Measurements from ENCODE around the gene TOMT.
A peak's percentile ranks its signal among the peaks of the same experiment; 100 is the strongest.

TOMT gene

GRCh38 chr11:72105888-72106287 lies at the start of gene TOMT:
Gene TOMT (plus strand): TSS chr11:72105924. CDS start chr11:72105952, 28 bp downstream.
- peaks cover 17% of the 10 kb centered on the region for H3K36me3 ChIP-seq (replicated peaks)
- no peak within 1 kb of the TSS for H3K4me3 ChIP-seq
- no peaks in the 10 kb centered on the region for H3K27me3 ChIP-seq (ENCODE audit: low read depth)
- no peak for DNase-seq (ENCODE audit: low spot score in 2 of 2)
- no peaks in the 10 kb centered on the region for H3K9me3 ChIP-seq
- in situ Hi-C loops (cut with MboI; ENCODE audit: low sequenced_read_pairs) = no loop called here
- peaks cover 10% of the 10 kb centered on the region for H3K4me1 ChIP-seq

GRCh38 chr11:72058416-72059034 lies 47.2 kb upstream of the TOMT start:
- H3K27me3 ChIP-seq (ENCODE audit: low read depth) = no peaks in the 10 kb centered on the region
- H3K9me3 ChIP-seq = no peaks in the 10 kb centered on the region
- peaks cover 8% of the 10 kb centered on the region; the same call in 1 of the 2 replicates for H3K36me3 ChIP-seq (replicated peaks)
- DNase-seq (ENCODE audit: low spot score in 2 of 2) = no peak
- 0 out of 2 replicates have a peak, but pooled peaks cover 4% of the 10 kb centered on the region for H3K4me1 ChIP-seq
- H3K4me3 ChIP-seq = no peak overlapping the region
- in situ Hi-C loops (cut with MboI; ENCODE audit: low sequenced_read_pairs) = no loop called here

GRCh38 chr11:72061739-72062396 lies 43.9 kb upstream of the TOMT start:
- Histone ChIP-seq H3K4me1 (no peaks in the 10 kb centered on the region), H3K36me3 (replicated peaks) (peaks cover 23% of the 10 kb centered on the region), H3K27me3 (ENCODE audit: low read depth) (no peaks in the 10 kb centered on the region), H3K4me3 (no peak overlapping the region), H3K9me3 (no peaks in the 10 kb centered on the region)
- in situ Hi-C loops (cut with MboI; ENCODE audit: low sequenced_read_pairs) = no loop called here
- no peak for DNase-seq (ENCODE audit: low spot score in 2 of 2)

- in situ Hi-C loops (cut with MboI; ENCODE audit: low sequenced_read_pairs) = no loop called here
- no peak overlapping the region for H3K4me3 ChIP-seq
- H3K27me3 ChIP-seq (ENCODE audit: low read depth) = no peaks in the 10 kb centered on the region
- DNase-seq (ENCODE audit: low spot score in 2 of 2) = no peak
- H3K9me3 ChIP-seq = no peaks in the 10 kb centered on the region
- H3K4me1 ChIP-seq = no peaks in the 10 kb centered on the region
- peaks cover 43% of the 10 kb centered on the region for H3K36me3 ChIP-seq (replicated peaks)
These were observed 38.9 kb upstream of the TOMT start for GRCh38 chr11:72066855-72067254.

GRCh38 chr11:72067266-72067665 lies 38.5 kb upstream of the TOMT start:
- Histone ChIP-seq H3K27me3 (ENCODE audit: low read depth) (no peaks in the 10 kb centered on the region), H3K9me3 (no peaks in the 10 kb centered on the region), H3K4me3 (no peak overlapping the region), H3K4me1 (no peaks in the 10 kb centered on the region), H3K36me3 (replicated peaks) (peaks cover 43% of the 10 kb centered on the region)
- in situ Hi-C loops (cut with MboI; ENCODE audit: low sequenced_read_pairs) = no loop called here
- no peak for DNase-seq (ENCODE audit: low spot score in 2 of 2)

GRCh38 chr11:72067676-72068075 lies 38.0 kb upstream of the TOMT start:
- Histone ChIP-seq H3K4me1 (no peaks in the 10 kb centered on the region), H3K36me3 (replicated peaks) (peaks cover 41% of the 10 kb centered on the region)
- in situ Hi-C loops (cut with MboI; ENCODE audit: low sequenced_read_pairs) = no loop called here

GRCh38 chr11:72069200-72069599 lies 36.5 kb upstream of the TOMT start:
- DNase-seq (ENCODE audit: low spot score in 2 of 2) = no peak
- Histone ChIP-seq H3K36me3 (replicated peaks) (peaks cover 38% of the 10 kb centered on the region), H3K9me3 (no peaks in the 10 kb centered on the region), H3K4me1 (no peaks in the 10 kb centered on the region), H3K27me3 (ENCODE audit: low read depth) (no peaks in the 10 kb centered on the region), H3K4me3 (no peak overlapping the region)
- in situ Hi-C loops (cut with MboI; ENCODE audit: low sequenced_read_pairs) = no loop called here

More at GRCh38 chr11:72067676-72068075, 38.0 kb upstream of the TOMT start:
- Histone ChIP-seq H3K9me3 (no peaks in the 10 kb centered on the region), H3K27me3 (ENCODE audit: low read depth) (no peaks in the 10 kb centered on the region), H3K4me3 (no peak overlapping the region)
- no peak for DNase-seq (ENCODE audit: low spot score in 2 of 2)

GRCh38 chr11:72069787-72070251 lies 35.9 kb upstream of the TOMT start:
- in situ Hi-C loops (cut with MboI; ENCODE audit: low sequenced_read_pairs) = no loop called here
- DNase-seq (ENCODE audit: low spot score in 2 of 2) = no peak

GRCh38 chr11:72070491-72070890 lies 35.2 kb upstream of the TOMT start:
- Histone ChIP-seq H3K9me3 (no peaks in the 10 kb centered on the region), H3K4me3 (no peak overlapping the region), H3K4me1 (no peaks in the 10 kb centered on the region), H3K36me3 (replicated peaks) (peaks cover 36% of the 10 kb centered on the region), H3K27me3 (ENCODE audit: low read depth) (no peaks in the 10 kb centered on the region)
- in situ Hi-C loops (cut with MboI; ENCODE audit: low sequenced_read_pairs) = no loop called here
- no peak for DNase-seq (ENCODE audit: low spot score in 2 of 2)

More at GRCh38 chr11:72069787-72070251, 35.9 kb upstream of the TOMT start:
- H3K4me1 ChIP-seq = no peaks in the 10 kb centered on the region
- H3K36me3 ChIP-seq (replicated peaks) = peaks cover 34% of the 10 kb centered on the region
- no peak overlapping the region for H3K4me3 ChIP-seq
- no peaks in the 10 kb centered on the region for H3K27me3 ChIP-seq (ENCODE audit: low read depth)
- H3K9me3 ChIP-seq = no peaks in the 10 kb centered on the region

- Histone ChIP-seq H3K36me3 (replicated peaks) (peaks cover 26% of the 10 kb centered on the region), H3K9me3 (no peaks in the 10 kb centered on the region), H3K27me3 (ENCODE audit: low read depth) (no peaks in the 10 kb centered on the region), H3K4me3 (no peak overlapping the region), H3K4me1 (no peaks in the 10 kb centered on the region)
- in situ Hi-C loops (cut with MboI; ENCODE audit: low sequenced_read_pairs) = no loop called here
- no peak for DNase-seq (ENCODE audit: low spot score in 2 of 2)
These were observed 33.4 kb upstream of the TOMT start for GRCh38 chr11:72072348-72072747.

- Histone ChIP-seq H3K4me3 (no peak overlapping the region), H3K9me3 (no peaks in the 10 kb centered on the region), H3K36me3 (replicated peaks) (peaks cover 11% of the 10 kb centered on the region), H3K4me1 (peaks cover 8% of the 10 kb centered on the region), H3K27me3 (ENCODE audit: low read depth) (no peaks in the 10 kb centered on the region)
- in situ Hi-C loops (cut with MboI; ENCODE audit: low sequenced_read_pairs) = no loop called here
- DNase-seq (ENCODE audit: low spot score in 2 of 2) = no peak
These were observed 30.6 kb upstream of the TOMT start for GRCh38 chr11:72075109-72075508.

- no peak overlapping the region for H3K4me3 ChIP-seq
- no peaks in the 10 kb centered on the region for H3K9me3 ChIP-seq
- H3K27me3 ChIP-seq (ENCODE audit: low read depth) = no peaks in the 10 kb centered on the region
- peaks cover 8% of the 10 kb centered on the region for H3K4me1 ChIP-seq
- H3K36me3 ChIP-seq (replicated peaks) = peaks cover 11% of the 10 kb centered on the region
- in situ Hi-C loops (cut with MboI; ENCODE audit: low sequenced_read_pairs) = no loop called here
- no peak for DNase-seq (ENCODE audit: low spot score in 2 of 2)
These were observed 30.0 kb upstream of the TOMT start for GRCh38 chr11:72075756-72076155.

- DNase-seq (ENCODE audit: low spot score in 2 of 2) = no peak
- Histone ChIP-seq H3K4me1 (peaks cover 11% of the 10 kb centered on the region), H3K36me3 (replicated peaks) (peaks cover 10% of the 10 kb centered on the region), H3K9me3 (no peaks in the 10 kb centered on the region), H3K4me3 (peak overlapping the region; percentile 79), H3K27me3 (ENCODE audit: low read depth) (no peaks in the 10 kb centered on the region)
- in situ Hi-C loops (cut with MboI; ENCODE audit: low sequenced_read_pairs) = no loop called here
These were observed 27.2 kb upstream of the TOMT start for GRCh38 chr11:72078477-72078876.

- Histone ChIP-seq H3K36me3 (replicated peaks) (0 out of 2 replicates have a peak, but pooled peaks cover 9% of the 10 kb centered on the region), H3K27me3 (ENCODE audit: low read depth) (no peaks in the 10 kb centered on the region), H3K4me3 (peak overlapping the region; percentile 79), H3K9me3 (no peaks in the 10 kb centered on the region), H3K4me1 (peaks cover 11% of the 10 kb centered on the region)
- DNase-seq (ENCODE audit: low spot score in 2 of 2) = peak in 1 of 2 experiments; percentile 50
- in situ Hi-C loops (cut with MboI; ENCODE audit: low sequenced_read_pairs) = no loop called here
These were observed 25.9 kb upstream of the TOMT start for GRCh38 chr11:72079819-72080325.
